Keratinocyte (primary cell): Measurements from ENCODE around the gene NEXN. TPM values are rescaled to one million over a fixed set of nuclear protein-coding genes. Genes with fewer than 3 reads are reported as not detected.

Experiments used
- DNase-seq: peaks from one replicate; pipeline ENCODE4 v3.0.0-alpha.2; 2011; ENCODE audit warnings: low read depth, missing footprints, low spot score
- FAIRE-seq: peaks from 2 replicates; lab custom pipeline; 2011; peaks lifted over from hg19 to GRCh38; lab: Jason Lieb, UNC
- H2AFZ ChIP-seq: 2 replicates; pipeline ENCODE4 v1.6.0; 2012; ENCODE audit warnings: low read length, control low read depth, inconsistent platforms; ENCODE audit not compliant: control insufficient read depth
- H3K27ac ChIP-seq: 2 replicates; pipeline ENCODE4 v1.5.1; 2011; ENCODE audit warnings: low read length; ENCODE audit not compliant: control insufficient read depth, insufficient read depth
- H3K27me3 ChIP-seq: 3 replicates; pipeline ENCODE4 v1.6.0; 2011; ENCODE audit warnings: low read length; ENCODE audit not compliant: control insufficient read depth, insufficient read depth; ENCODE audit errors: extremely low read depth
- H3K36me3 ChIP-seq, 2 experiments: 2 replicates in 1 of 2; 3 replicates in 1 of 2; pipeline ENCODE4 v1.5.1; 2011; ENCODE audit warnings: low read length in 2 of 2, mild to moderate bottlenecking in 1 of 2; ENCODE audit not compliant: control insufficient read depth in 2 of 2, insufficient read depth in 2 of 2; ENCODE audit errors: extremely low read depth in 1 of 2
- H3K4me1 ChIP-seq: 3 replicates; pipeline ENCODE4 v1.5.1; 2011; ENCODE audit warnings: low read length; ENCODE audit not compliant: control insufficient read depth, insufficient read depth; ENCODE audit errors: extremely low read depth
- H3K4me2 ChIP-seq: 3 replicates; pipeline ENCODE4 v1.6.0; 2011; ENCODE audit warnings: low read depth, low read length; ENCODE audit not compliant: control insufficient read depth, insufficient read depth; ENCODE audit errors: extremely low read depth
- H3K4me3 ChIP-seq, 3 experiments: fragments of 200-600 bp in 1 of 3; sonication (generic) in 1 of 3; 2 replicates in 2 of 3; 3 replicates in 1 of 3; pipeline ENCODE4 v1.5.1; 2011 to 2016; ENCODE audit warnings: low read length in 3 of 3, mild to moderate bottlenecking in 3 of 3, control low read depth in 2 of 3, inconsistent platforms in 1 of 3, low read depth in 1 of 3, mixed read lengths in 1 of 3, mixed run types in 1 of 3, moderate library complexity in 1 of 3; ENCODE audit not compliant: control insufficient read depth in 2 of 3, insufficient read depth in 2 of 3; ENCODE audit errors: extremely low read depth in 1 of 3
- H3K79me2 ChIP-seq: 2 replicates; pipeline ENCODE4 v1.6.0; 2012; ENCODE audit warnings: low read length; ENCODE audit not compliant: control insufficient read depth, insufficient read depth
- H3K9ac ChIP-seq: 3 replicates; pipeline ENCODE4 v1.6.0; 2011; ENCODE audit warnings: low read length; ENCODE audit not compliant: control insufficient read depth, insufficient read depth; ENCODE audit errors: extremely low read depth
- H3K9me1 ChIP-seq: 3 replicates; pipeline ENCODE4 v1.6.0; 2011; ENCODE audit warnings: low read length; ENCODE audit not compliant: control insufficient read depth, insufficient read depth; ENCODE audit errors: extremely low read depth
- H3K9me3 ChIP-seq: 2 replicates; pipeline ENCODE4 v1.5.1; 2012; ENCODE audit warnings: low read depth, low read length; ENCODE audit not compliant: control insufficient read depth
- H4K20me1 ChIP-seq: 3 replicates; pipeline ENCODE4 v1.6.0; 2011; ENCODE audit warnings: low read length; ENCODE audit not compliant: control insufficient read depth, insufficient read depth; ENCODE audit errors: extremely low read depth
- EZH2 ChIP-seq: IDR thresholded peaks from one replicate; pipeline ENCODE4 v1.6.1; 2012; ENCODE audit warnings: inconsistent platforms, mild to moderate bottlenecking, low read length, moderate library complexity
- dilution Hi-C: fragments of 300-500 bp; cut with MboI; formaldehyde crosslinking; loops from one replicate; pipeline ENCODE4 v1.7.0; 2020; ENCODE audit warnings: low sequenced_read_pairs; ENCODE audit not compliant: extremely low pct_ligation_motif_present
- polyA plus RNA-seq, 5 experiments: library from polyadenylated mRNA; depleted of rRNA in 3 of 5; stranded (reverse) in 3 of 5; stranded (forward) in 1 of 5; unstranded in 1 of 5; fragments of >200 nt; gene quantifications; 1 replicate in 1 of 5; 2 replicates in 3 of 5; 3 replicates in 1 of 5; pipeline versions ENCODE4 v1.2.1 to v1.2.3, GENCODE V29; 2011 to 2012; ENCODE audit warnings: missing spikeins in 2 of 5, low read depth in 1 of 5, low replicate concordance in 1 of 5
- TF ChIP-seq, protein P1 (sequence below), 3 experiments: IDR thresholded peaks in 1 of 3; conservative IDR thresholded peaks in 1 of 3; optimal IDR thresholded peaks in 1 of 3; 2 replicates in 2 of 3; 3 replicates in 1 of 3; pipeline versions ENCODE3 to v1.5.1; 2011; ENCODE audit warnings: low read length in 3 of 3, mild to moderate bottlenecking in 3 of 3, moderate library complexity in 2 of 3, control low read depth in 1 of 3, inconsistent platforms in 1 of 3; ENCODE audit not compliant: insufficient read depth in 2 of 3; ENCODE audit errors: extremely low read depth in 1 of 3

The NEXN gene
- polyA plus RNA-seq, 1 donor (not counting 4 experiments of a cell fraction or from before 2014, with no cell fraction given) = 2.3 TPM

DNA sequence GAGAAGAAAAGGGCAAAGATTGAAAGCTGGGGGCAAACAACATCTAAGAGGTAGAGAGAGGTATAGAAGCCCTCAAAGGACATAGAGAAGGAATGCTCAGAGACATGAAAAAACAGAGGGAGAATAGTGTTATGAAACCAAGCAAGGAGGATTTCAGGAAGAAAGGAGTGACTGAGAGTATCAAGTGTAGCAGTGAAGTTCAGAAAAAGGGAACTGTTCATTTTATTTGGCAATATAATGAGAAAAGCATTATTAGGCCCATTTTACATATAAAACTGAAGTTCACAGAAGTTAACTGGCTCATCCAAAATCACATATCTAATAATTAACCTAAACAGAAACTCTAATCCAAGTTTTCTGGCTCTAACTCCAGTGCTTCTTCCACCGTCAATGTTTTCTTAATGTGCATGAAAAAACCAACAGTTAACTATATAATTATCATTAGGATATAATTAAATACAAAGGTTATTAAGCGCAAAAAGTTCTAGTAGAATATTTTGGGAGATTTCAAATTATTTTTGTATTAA is 17.7 kb downstream of the NEXN start:
- no peak for DNase-seq
- H3K27ac ChIP-seq = no peak overlapping the region
- dilution Hi-C loops = no loop called here
- no peak overlapping the region for H3K4me2 ChIP-seq
- no peaks in the 10 kb centered on the region for H4K20me1 ChIP-seq
- no peaks in the 10 kb centered on the region for H3K27me3 ChIP-seq
- no peaks in the 10 kb centered on the region for H3K9me1 ChIP-seq
- no peak overlapping the region for H3K9ac ChIP-seq
- H2AFZ ChIP-seq = no peak overlapping the region
- H3K4me1 ChIP-seq = no peaks in the 10 kb centered on the region
- no peak overlapping the region for H3K4me3 ChIP-seq
- TF ChIP-seq, protein P1, sequence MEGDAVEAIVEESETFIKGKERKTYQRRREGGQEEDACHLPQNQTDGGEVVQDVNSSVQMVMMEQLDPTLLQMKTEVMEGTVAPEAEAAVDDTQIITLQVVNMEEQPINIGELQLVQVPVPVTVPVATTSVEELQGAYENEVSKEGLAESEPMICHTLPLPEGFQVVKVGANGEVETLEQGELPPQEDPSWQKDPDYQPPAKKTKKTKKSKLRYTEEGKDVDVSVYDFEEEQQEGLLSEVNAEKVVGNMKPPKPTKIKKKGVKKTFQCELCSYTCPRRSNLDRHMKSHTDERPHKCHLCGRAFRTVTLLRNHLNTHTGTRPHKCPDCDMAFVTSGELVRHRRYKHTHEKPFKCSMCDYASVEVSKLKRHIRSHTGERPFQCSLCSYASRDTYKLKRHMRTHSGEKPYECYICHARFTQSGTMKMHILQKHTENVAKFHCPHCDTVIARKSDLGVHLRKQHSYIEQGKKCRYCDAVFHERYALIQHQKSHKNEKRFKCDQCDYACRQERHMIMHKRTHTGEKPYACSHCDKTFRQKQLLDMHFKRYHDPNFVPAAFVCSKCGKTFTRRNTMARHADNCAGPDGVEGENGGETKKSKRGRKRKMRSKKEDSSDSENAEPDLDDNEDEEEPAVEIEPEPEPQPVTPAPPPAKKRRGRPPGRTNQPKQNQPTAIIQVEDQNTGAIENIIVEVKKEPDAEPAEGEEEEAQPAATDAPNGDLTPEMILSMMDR (optimal IDR thresholded peaks at IDR 0.05 in 1 of 3, IDR thresholded peaks at IDR 0.05 in 1 of 3, conservative IDR thresholded peaks at IDR 0.05 in 1 of 3; ENCODE audit: extremely low read depth in 1 of 3, insufficient read depth in 2 of 3, low read length in 3 of 3) = no peak
- no peak for TF ChIP-seq EZH2
- no peak for FAIRE-seq
- H3K9me3 ChIP-seq = no peaks in the 10 kb centered on the region
- no peaks in the 10 kb centered on the region for H3K36me3 ChIP-seq
- no peaks in the 10 kb centered on the region for H3K79me2 ChIP-seq

- Histone ChIP-seq H4K20me1 (no peaks in the 10 kb centered on the region), H3K9me3 (no peaks in the 10 kb centered on the region), H3K27me3 (no peaks in the 10 kb centered on the region), H3K9ac (no peak overlapping the region), H2AFZ (no peak overlapping the region), H3K36me3 (no peaks in the 10 kb centered on the region), H3K4me1 (no peaks in the 10 kb centered on the region), H3K4me3 (no peak overlapping the region), H3K79me2 (no peaks in the 10 kb centered on the region), H3K27ac (no peak overlapping the region), H3K4me2 (no peak overlapping the region), H3K9me1 (no peaks in the 10 kb centered on the region)
- dilution Hi-C loops = no loop called here
- no peak for FAIRE-seq
- DNase-seq = no peak
- no peak for TF ChIP-seq EZH2
- TF ChIP-seq, protein P1 (optimal IDR thresholded peaks at IDR 0.05 in 1 of 3, IDR thresholded peaks at IDR 0.05 in 1 of 3, conservative IDR thresholded peaks at IDR 0.05 in 1 of 3; ENCODE audit: extremely low read depth in 1 of 3, insufficient read depth in 2 of 3, low read length in 3 of 3) = no peak
These were observed 18.2 kb downstream of the NEXN start for GRCh38 chr1:77906624-77907023.
